Upper lobe of left lung (tissue), 6 donors: ENCODE results near the gene KHDC4. TPM values are rescaled to one million over a fixed set of nuclear protein-coding genes. Genes with fewer than 3 reads are reported as not detected.

Experiments used
- ATAC-seq, 2 donors: fragments of 200-7000 bp; cut with Tn5 transposase; one replicate each; pipeline ENCODE4 v1.9.1; 2022; ENCODE audit warnings: mild to moderate bottlenecking in 2 of 2, moderate library complexity in 2 of 2; ENCODE audit not compliant: low FRiP score in 2 of 2
- DNase-seq, 2 donors: peaks; one replicate each; pipeline ENCODE4 v3.0.0-alpha.2; 2019 to 2020
- H3K27ac ChIP-seq, 4 donors: fragments of 200-600 bp; sonication (generic); one replicate each; pipeline ENCODE4 v1.5.1; 2016 to 2019
- H3K27me3 ChIP-seq, 4 donors: fragments of 200-600 bp; sonication (generic); one replicate each; pipeline ENCODE4 v1.5.1; 2017 to 2019
- H3K36me3 ChIP-seq, 4 donors: fragments of 200-600 bp; sonication (generic); one replicate each; pipeline ENCODE4 v1.5.1; 2016 to 2019
- H3K4me1 ChIP-seq, 4 donors: fragments of 200-600 bp; sonication (generic); one replicate each; pipeline ENCODE4 v1.5.1; 2018 to 2019
- H3K4me3 ChIP-seq, 4 donors: fragments of 200-600 bp; sonication (generic); one replicate each; pipeline ENCODE4 v1.5.1; 2017 to 2019; ENCODE audit warnings: mild to moderate bottlenecking in 2 of 4, moderate library complexity in 1 of 4
- H3K9me3 ChIP-seq, 4 donors: fragments of 200-600 bp; sonication (generic); one replicate each; pipeline ENCODE4 v1.5.1; 2018 to 2019
- CTCF ChIP-seq, 6 experiments: fragments of 450-650 bp in 4 of 6; fragments of 200-600 bp in 2 of 6; sonication (generic) in 2 of 6; IDR thresholded peaks; one replicate each; pipeline ENCODE4 v1.5.1; 2016 to 2019; ENCODE audit warnings: antibody characterized with exemption in 6 of 6
- EP300 ChIP-seq, 4 donors: sonication (generic); formaldehyde crosslinking; IDR thresholded peaks; one replicate each; pipeline ENCODE4 v1.5.1; 2017; ENCODE audit warnings: antibody characterized with exemption in 4 of 4, control low read depth in 2 of 4
- POLR2A ChIP-seq, 4 donors: fragments of 450-650 bp; IDR thresholded peaks; one replicate each; pipeline ENCODE4 v1.5.1; 2016 to 2017; ENCODE audit warnings: antibody characterized with exemption in 4 of 4, mild to moderate bottlenecking in 2 of 4
- POLR2AphosphoS5 ChIP-seq, 2 donors: sonication (generic); formaldehyde crosslinking; IDR thresholded peaks; one replicate each; pipeline ENCODE4 v1.5.1; 2017; ENCODE audit warnings: antibody characterized with exemption in 2 of 2
- WGBS, 2 donors: methylation state at CpG; one replicate each; pipeline ENCODE4 v1.1.5; 2017 to 2018; 5-methylcytosine and 5-hydroxymethylcytosine counted together
- small RNA-seq, 4 donors: library from RNA; depleted of rRNA; stranded (forward); fragments of <200 nt; gene quantifications; one replicate each; pipeline ENCODE3, GENCODE V24; 2016
- total RNA-seq, 6 donors: library from RNA; depleted of rRNA in 4 of 6; stranded (reverse); fragments of >200 nt in 4 of 6; gene quantifications; one replicate each; pipeline versions ENCODE4 v1.1.0 to v1.2.1, GENCODE V29; 2016 to 2021
- donor health status: DM: no; HTN: no; CAD: no; lungs with moderate emphysema.
- donor health status: DM: no; HTN: yes; CAD: no; lungs with severe emphysema.

KHDC4 gene
- total RNA-seq, 6 donors from 2014 or later: 30.4 to 105 (median 37.6) TPM

DNA sequence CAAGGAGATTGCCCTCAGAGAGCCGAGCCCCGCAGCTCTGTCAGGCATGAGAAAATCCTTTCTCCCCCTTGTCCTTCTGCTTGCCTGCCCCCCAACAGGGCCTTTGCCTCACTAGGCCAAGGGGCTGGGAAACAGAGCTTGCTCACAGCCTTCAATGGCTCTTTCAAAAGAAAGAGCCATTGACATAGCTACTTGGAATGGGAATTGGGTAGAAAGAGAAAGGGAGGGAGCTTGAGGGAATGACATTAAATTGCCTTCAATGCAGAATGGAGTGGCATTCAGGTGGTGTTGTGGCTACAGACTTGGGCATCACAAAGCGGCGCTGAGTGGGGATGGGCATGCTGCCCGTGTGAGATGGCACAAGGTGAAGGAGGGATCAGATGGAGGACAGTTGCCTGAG, 61.7 kb downstream of the KHDC4 start:
- no peaks in the 10 kb centered on the region for H3K27me3 ChIP-seq
- no peak for ATAC-seq
- TF ChIP-seq EP300 (IDR thresholded peaks at IDR 0.05): no peak
- TF ChIP-seq POLR2AphosphoS5 (IDR thresholded peaks at IDR 0.05): no peak
- no peak for TF ChIP-seq POLR2A (IDR thresholded peaks at IDR 0.05)
- no peak for TF ChIP-seq CTCF (IDR thresholded peaks at IDR 0.05)
- 94% methylated on average over 5 of the region's 5 CpGs for WGBS, 2 donors
- peaks cover 0 to 7% (median 0%) of the 10 kb centered on the region in 4 donors for H3K36me3 ChIP-seq
- H3K4me3 ChIP-seq: no peak overlapping the region
- no peaks in the 10 kb centered on the region for H3K4me1 ChIP-seq
- no peak for DNase-seq
- H3K9me3 ChIP-seq: no peaks in the 10 kb centered on the region
- no peak overlapping the region for H3K27ac ChIP-seq

DNA sequence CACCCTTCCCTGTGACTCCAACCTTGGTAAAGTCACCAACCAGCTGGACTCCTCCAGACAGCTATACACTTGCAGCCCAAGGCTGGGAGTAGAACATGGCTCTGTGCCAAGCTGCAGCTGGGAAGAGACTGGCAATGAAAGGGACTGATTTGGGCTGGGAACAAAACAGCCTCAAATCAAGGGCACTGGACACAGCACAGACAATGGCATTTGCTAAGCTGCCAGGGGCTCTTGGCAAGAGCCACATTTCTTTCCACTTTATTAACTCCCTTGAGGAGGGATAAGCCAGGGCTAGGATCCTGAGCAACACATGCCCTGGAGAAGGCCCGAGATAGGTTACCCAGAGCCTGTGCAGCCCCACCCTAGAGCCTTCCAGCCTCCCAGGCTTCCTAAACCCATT, 62.8 kb downstream of the KHDC4 start:
- DNase-seq (no peak), ATAC-seq (no peak)
- no peaks in the 10 kb centered on the region for H3K27me3 ChIP-seq
- no peaks in the 10 kb centered on the region for H3K4me1 ChIP-seq
- H3K36me3 ChIP-seq: peaks cover 0 to 7% (median 0%) of the 10 kb centered on the region in 4 donors
- 78 to 89% methylated on average over 1 of the region's 1 CpG for WGBS, 2 donors
- no peak overlapping the region for H3K4me3 ChIP-seq
- H3K9me3 ChIP-seq: no peaks in the 10 kb centered on the region
- H3K27ac ChIP-seq: no peak overlapping the region
- TF ChIP-seq POLR2A (IDR thresholded peaks at IDR 0.05): no peak
- TF ChIP-seq CTCF (IDR thresholded peaks at IDR 0.05): no peak
- no peak for TF ChIP-seq EP300 (IDR thresholded peaks at IDR 0.05)
- no peak for TF ChIP-seq POLR2AphosphoS5 (IDR thresholded peaks at IDR 0.05)

DNA sequence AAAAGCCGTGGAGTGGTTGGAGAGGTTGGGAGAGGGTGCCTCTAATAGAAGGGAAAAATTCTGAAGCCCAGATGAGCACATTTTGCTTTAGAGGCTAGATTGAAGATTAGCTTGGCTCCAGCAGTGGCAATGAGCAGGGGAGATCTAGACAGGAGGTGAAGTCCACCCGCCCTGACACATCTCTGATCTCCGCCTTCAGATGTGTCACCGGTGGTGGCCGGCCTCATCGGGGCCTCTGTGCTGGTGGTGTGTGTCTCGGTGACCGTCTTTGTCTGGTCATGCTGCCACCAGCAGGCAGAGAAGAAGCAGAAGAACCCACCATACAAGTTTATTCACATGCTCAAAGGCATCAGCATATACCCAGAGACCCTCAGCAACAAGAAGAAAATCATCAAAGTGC, 66.4 kb downstream of the KHDC4 start:
- 72 to 91% methylated on average over 1 to 8 of the region's 8 CpGs for WGBS, 2 donors
- TF ChIP-seq POLR2A (IDR thresholded peaks at IDR 0.05): no peak
- TF ChIP-seq CTCF (IDR thresholded peaks at IDR 0.05): no peak
- TF ChIP-seq POLR2AphosphoS5 (IDR thresholded peaks at IDR 0.05): no peak
- peak in 1 of 2 donors; percentile 63 for DNase-seq

GRCh38 chr1:155864393-155864792, 69.8 kb downstream of the KHDC4 start:
- ATAC-seq: no peak
- peaks cover 5 to 15% (median 11%) of the 10 kb centered on the region in 4 donors for H3K4me1 ChIP-seq

More for the DNA sequence above, 66.4 kb downstream of the KHDC4 start:
- Histone ChIP-seq H3K27ac (no peak overlapping the region), H3K27me3 (no peaks in the 10 kb centered on the region), H3K9me3 (no peaks in the 10 kb centered on the region), H3K4me1 (no peaks in the 10 kb centered on the region), H3K36me3 (peaks cover 0 to 4% (median 0%) of the 10 kb centered on the region in 4 donors), H3K4me3 (no peak overlapping the region)
- peak in 1 of 2 donors; percentile 29 for ATAC-seq

More at GRCh38 chr1:155864393-155864792, 69.8 kb downstream of the KHDC4 start:
- no peak for DNase-seq
- Histone ChIP-seq H3K27me3 (no peaks in the 10 kb centered on the region), H3K36me3 (peaks cover 0 to 4% (median 0%) of the 10 kb centered on the region in 4 donors), H3K27ac (no peak overlapping the region), H3K4me3 (no peak overlapping the region), H3K9me3 (no peaks in the 10 kb centered on the region)
- no peak for TF ChIP-seq POLR2A (IDR thresholded peaks at IDR 0.05)
- no peak for TF ChIP-seq CTCF (IDR thresholded peaks at IDR 0.05)
- no peak for TF ChIP-seq POLR2AphosphoS5 (IDR thresholded peaks at IDR 0.05)
- TF ChIP-seq EP300 (IDR thresholded peaks at IDR 0.05): no peak

Small RNAs within 50 kb of the gene (small RNA-seq; reads per million reads assigned to genes)
- gene MIR6738 (0 reads per million in 4 donors), gene RF00015 (0 reads per million in 4 donors), gene SCARNA4 (0 reads per million in 4 donors), gene SNORA80E (98.1 to 194 (median 119) reads per million in 4 donors)

Other genes with a start within 250 kb of the KHDC4 start
- 100 to 1,000 TPM in 3 of 6 donors, 10 to 100 TPM in 3; 49.3 to 225 (median 89.9) TPM for gene YY1AP1, start 245.6 kb downstream of the KHDC4 start, total RNA-seq
- gene DAP3, start 245.3 kb downstream of the KHDC4 start, total RNA-seq: 100 to 1,000 TPM in 3 of 6 donors, 10 to 100 TPM in 3; 60.8 to 233 (median 100) TPM
- 100 to 1,000 TPM in 1 of 6 donors, 10 to 100 TPM in 5; 28.9 to 160 (median 46.3) TPM for gene GON4L, start 77.2 kb downstream of the KHDC4 start, total RNA-seq
- gene SYT11, start 74.8 kb downstream of the KHDC4 start, total RNA-seq: 10 to 100 TPM in 1 of 6 donors, 1 to 10 TPM in 5; 3.1 to 12.1 (median 7.8) TPM
- 10 to 100 TPM; 26.3 to 67.1 (median 45.1) TPM for gene RIT1, start 23.1 kb downstream of the KHDC4 start, total RNA-seq
- gene RXFP4, start 7.2 kb upstream of the KHDC4 start, total RNA-seq: not detected
- 100 to 1,000 TPM; 198 to 969 (median 229) TPM for gene ARHGEF2, start 44.1 kb upstream of the KHDC4 start, total RNA-seq
- gene SSR2, start 86.5 kb upstream of the KHDC4 start, total RNA-seq: 100 to 1,000 TPM in 5 of 6 donors, 10 to 100 TPM in 1; 66.0 to 395 (median 228) TPM
- gene UBQLN4, start 119.4 kb upstream of the KHDC4 start, total RNA-seq: 10 to 100 TPM; 22.2 to 39.8 (median 24.5) TPM
- 10 to 100 TPM; 35.6 to 84.5 (median 68.8) TPM for gene LAMTOR2, start 120.4 kb upstream of the KHDC4 start, total RNA-seq
- gene RAB25, start 126.7 kb upstream of the KHDC4 start, total RNA-seq: 100 to 1,000 TPM in 1 of 6 donors, 10 to 100 TPM in 5; 58.7 to 123 (median 88.9) TPM
- gene MEX3A, start 148.1 kb upstream of the KHDC4 start, total RNA-seq: 1 to 10 TPM in 2 of 6 donors, under 1 TPM in 3, not detected in 1; 0.26 to 2.0 (median 1.00) TPM
- gene LMNA, start 180.3 kb upstream of the KHDC4 start, total RNA-seq: 1,000 to 10,000 TPM in 1 of 6 donors, 100 to 1,000 TPM in 5; 156 to 1,281 (median 388) TPM
- 10 to 100 TPM; 28.9 to 65.9 (median 33.5) TPM for gene SEMA4A, start 219.2 kb upstream of the KHDC4 start, total RNA-seq